ENCODE results near the gene VWA5B2. TPM values are rescaled to one million over a fixed set of nuclear protein-coding genes. Genes with fewer than 3 reads are reported as not detected.
A peak's percentile ranks its signal among the peaks of the same experiment; 100 is the strongest.

VWA5B2 gene
- total RNA-seq, 4 donors from 2014 or later, result 0.19 to 0.47 TPM; not detected in 2

GRCh38 chr3:184241141-184241446 is 11.7 kb downstream of the VWA5B2 start:
- DNase-seq (ENCODE audit: low spot score) (no peak), ATAC-seq (ENCODE audit: low FRiP score) (no peak)
- TF ChIP-seq CTCF (IDR thresholded peaks at IDR 0.05), result no peak

GRCh38 chr3:184241447-184242296 is 12.3 kb downstream of the VWA5B2 start:
- DNase-seq (ENCODE audit: low spot score) (no peak), ATAC-seq (ENCODE audit: low FRiP score) (peak; percentile 58)
- TF ChIP-seq CTCF (IDR thresholded peaks at IDR 0.05), result no peak

- no peak for ATAC-seq (ENCODE audit: low FRiP score)
- no peak for DNase-seq (ENCODE audit: low spot score)
- no peak for TF ChIP-seq CTCF (IDR thresholded peaks at IDR 0.05)
These were observed 12.9 kb downstream of the VWA5B2 start for GRCh38 chr3:184242297-184242685.

GRCh38 chr3:184248454-184249411 is 19.3 kb downstream of the VWA5B2 start, which contains the start of gene ALG3:
Gene ALG3, minus strand, starts transcription at chr3:184248962. Its CDS starts 22 bp downstream, at chr3:184248940.
- no peak for TF ChIP-seq CTCF (IDR thresholded peaks at IDR 0.05)
- peak; percentile 50 for DNase-seq (ENCODE audit: low spot score)
- ATAC-seq (ENCODE audit: low FRiP score), result peak; percentile 80

GRCh38 chr3:184249412-184250166 is 20.2 kb downstream of the VWA5B2 start, which contains the start of gene EEF1AKMT4:
Gene EEF1AKMT4, plus strand, starts transcription at chr3:184249672. Its CDS starts 23 bp downstream, at chr3:184249695.
- DNase-seq (ENCODE audit: low spot score) (peak; percentile 88), ATAC-seq (ENCODE audit: low FRiP score) (peak; percentile 97)
- TF ChIP-seq CTCF (IDR thresholded peaks at IDR 0.05), result no peak

GRCh38 chr3:184250167-184250828 is 20.9 kb downstream of the VWA5B2 start:
- peak in 2 of 3 donors; percentile 7 to 67 for TF ChIP-seq CTCF (IDR thresholded peaks at IDR 0.05)
- ATAC-seq (ENCODE audit: low FRiP score) (peak; percentile 79), DNase-seq (ENCODE audit: low spot score) (peak; percentile 88)

Measured in omental fat pad (tissue), 4 donors.